ENCODE results near the gene CHRM2.

The CHRM2 gene

DNA sequence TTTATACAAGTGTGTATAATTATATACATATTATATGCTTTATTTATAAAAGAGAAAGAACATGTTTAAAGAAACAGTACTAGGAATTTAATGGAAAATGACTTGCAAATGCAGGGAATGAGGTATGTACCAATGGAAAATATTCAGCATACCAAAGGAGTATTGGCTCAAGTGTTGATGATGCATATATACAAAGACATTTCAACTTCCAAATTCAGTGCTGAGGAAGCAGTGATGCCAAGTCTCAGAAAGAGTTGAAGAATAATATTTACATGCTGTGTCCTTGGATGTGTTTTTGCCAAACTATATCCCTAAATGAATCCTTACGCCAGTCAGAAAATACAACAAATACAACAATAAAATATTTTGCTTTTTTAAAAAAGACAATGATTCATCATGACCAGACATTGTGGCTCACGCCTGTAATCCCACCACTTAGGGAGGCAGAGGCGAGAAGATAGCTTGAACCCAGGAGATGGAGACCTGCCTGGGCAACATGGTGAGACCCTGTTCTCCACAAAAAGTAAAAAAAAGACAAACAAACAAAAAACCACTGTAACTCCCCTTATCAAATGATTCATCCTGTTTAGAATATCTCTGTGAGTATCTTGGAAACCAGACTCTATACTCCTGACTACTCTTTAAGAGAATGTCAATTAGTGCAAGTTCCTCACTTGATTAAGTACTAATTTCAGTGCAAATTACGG is 157.2 kb downstream of the CHRM2 start:
- peak; percentile 77 for DNase-seq (ENCODE audit: low read depth)

DNA sequence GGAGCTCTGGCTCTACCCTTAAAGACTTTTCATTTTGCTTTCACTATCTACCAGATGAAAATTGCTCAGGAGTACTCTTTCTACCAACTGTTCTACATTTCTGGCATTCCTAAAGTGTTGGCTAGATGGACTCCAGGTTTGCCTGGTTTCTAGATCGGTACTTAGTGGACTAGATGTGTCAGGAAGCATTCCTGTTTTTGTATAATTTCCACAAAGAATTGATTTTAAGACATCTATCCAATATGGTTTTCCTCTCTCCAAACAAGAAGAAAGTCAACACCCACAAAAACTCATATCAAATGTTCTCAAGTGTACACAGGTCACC is 157.7 kb downstream of the CHRM2 start:
- no peak for DNase-seq (ENCODE audit: low read depth)

DNA sequence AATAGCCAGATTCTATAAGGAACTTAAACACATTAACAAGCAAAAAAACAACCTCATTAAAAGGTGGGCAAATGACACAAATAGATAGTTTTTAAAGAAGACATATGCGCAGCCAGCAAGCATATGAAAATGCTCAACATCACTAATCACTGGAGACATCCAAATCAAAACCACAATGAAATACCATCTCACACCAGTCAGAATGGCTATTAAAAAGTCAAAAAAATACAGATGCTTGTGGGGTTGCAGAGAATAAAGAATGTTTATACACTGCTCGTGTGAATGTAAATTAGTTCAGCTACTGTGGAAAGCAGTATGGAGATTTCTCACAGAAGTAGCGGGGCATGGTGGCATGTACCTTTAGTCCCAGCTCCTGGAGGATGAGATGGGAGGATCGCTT is 164.0 kb downstream of the CHRM2 start:
- peak; percentile 75 for DNase-seq (ENCODE audit: low read depth)

DNA sequence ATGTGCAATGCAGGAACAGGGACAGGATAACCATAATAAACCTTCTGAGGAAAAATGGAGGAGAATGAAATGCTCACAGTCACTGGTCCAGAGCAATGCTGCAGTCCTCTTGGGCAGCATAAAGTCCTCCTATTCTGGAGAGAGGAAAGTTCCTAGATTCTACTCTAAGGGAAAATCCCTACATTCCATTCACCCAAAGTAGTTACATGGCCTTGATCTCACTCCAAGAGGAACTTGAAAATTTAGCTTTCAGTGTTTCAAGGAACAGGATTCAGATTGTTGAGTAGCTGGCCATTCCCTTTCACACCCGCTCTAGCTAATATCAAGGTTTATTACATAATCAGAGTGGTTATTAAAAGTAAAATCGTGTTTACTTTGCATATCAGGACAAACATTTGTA is 168.3 kb downstream of the CHRM2 start:
- DNase-seq (ENCODE audit: low read depth) = peak; percentile 49

DNA sequence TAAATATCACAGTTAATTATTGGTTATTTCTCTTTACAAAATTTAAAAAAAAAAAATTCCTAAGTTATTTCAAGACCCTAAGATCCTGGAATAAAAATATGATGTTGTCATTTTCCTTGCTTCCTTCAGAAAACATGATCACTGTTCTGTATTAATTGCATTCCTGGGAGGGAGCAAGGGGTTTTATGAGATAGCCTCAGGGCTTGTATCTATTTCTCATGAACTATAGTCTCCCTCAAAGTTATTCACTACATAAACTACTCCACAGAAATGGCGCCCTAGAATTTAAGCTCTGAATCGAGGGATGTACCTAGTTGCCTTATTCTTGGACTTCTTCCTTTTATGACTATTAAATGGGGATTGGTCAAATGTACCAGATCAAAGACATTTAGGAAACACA is 170.3 kb downstream of the CHRM2 start:
- peak; percentile 60 for DNase-seq (ENCODE audit: low read depth)

DNA sequence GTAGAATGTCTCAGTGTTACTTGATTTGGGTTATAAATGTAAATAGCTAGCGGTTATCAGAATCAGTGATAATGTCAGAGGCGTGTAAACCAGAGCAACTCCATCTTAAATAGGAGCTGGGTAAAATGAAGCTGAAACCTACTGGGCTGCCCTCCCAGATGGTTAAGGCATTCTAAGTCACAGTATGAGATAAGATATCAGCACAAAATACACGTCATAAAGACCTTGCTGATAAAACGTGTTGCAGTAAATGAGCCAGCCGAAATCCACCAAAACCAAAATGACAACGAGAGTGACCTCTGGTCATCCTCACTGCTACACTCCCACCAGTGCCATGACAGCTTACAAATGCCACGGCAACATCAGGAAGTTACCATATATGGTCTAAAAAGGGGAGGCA is 172.3 kb downstream of the CHRM2 start:
- DNase-seq (ENCODE audit: low read depth) = no peak

DNA sequence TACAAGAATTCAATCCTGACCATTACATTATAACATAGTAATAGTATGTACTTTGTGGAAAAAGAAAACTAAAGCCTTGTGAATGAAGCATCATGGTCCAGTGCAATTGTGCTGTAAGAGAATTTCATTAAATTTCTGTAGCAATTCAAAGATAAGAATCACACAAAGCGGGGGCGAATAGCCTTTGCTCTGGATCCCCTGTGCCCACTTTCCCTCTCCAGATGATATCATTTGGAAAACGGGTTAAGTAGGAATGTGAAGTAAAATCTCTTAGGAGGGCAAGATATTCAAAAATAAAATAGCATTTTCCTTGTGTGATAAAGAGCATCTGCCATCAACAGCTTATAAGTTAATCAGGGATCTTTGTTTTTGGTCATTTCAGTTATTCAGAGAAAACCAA is 177.1 kb downstream of the CHRM2 start:
- no peak for DNase-seq (ENCODE audit: low read depth)

DNA sequence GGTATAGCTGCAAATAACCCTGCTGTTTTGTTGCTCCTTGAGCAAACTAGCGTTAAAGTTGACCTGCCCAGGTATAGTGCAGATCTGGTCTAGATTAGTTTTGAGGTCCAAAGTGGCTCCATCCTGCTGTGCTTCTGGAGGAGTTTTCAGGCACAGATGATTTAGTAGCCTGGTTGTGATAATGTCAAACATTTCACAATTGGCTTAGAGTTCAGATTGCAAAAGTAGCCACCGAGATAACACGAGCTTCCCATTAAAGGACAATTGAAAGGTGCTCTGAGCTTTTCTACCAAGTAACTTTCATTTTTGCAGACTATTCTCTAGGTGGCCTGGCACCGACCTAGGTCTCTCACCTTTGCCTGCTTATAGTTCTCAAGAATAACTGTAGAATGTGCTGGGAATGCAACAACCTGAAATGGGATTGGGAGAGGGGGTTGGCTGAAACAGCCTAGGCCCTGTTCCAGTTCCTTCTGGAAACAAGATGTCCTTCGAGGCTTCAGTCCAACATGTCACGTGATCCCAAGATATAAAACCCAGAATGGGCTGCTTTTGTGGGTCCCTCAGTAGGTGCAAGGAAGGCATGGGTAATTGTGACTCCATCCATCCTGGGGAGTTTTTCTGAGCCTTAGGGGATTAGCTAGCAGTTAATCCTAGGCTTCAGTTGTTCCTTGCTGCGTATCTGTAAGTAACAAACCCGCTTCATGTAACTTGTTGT is 201.0 kb downstream of the CHRM2 start:
- DNase-seq (ENCODE audit: low read depth) = no peak

Data from EH (cell line).